GM21423 (cell line): ENCODE data around the gene CD300H.
"Not testable (repeated sequence)": the region's sequence is repeated elsewhere in the genome, so short reads cannot be mapped to it uniquely, and the experiment has no call there.

Source experiments
- ATAC-seq: cut with Tn5 transposase; IDR thresholded peaks from one replicate; pipeline ENCODE4 v1.9.1; 2021; ENCODE audit warnings: mild to moderate bottlenecking, moderate library complexity; ENCODE audit not compliant: unreplicated experiment

CD300H gene

DNA sequence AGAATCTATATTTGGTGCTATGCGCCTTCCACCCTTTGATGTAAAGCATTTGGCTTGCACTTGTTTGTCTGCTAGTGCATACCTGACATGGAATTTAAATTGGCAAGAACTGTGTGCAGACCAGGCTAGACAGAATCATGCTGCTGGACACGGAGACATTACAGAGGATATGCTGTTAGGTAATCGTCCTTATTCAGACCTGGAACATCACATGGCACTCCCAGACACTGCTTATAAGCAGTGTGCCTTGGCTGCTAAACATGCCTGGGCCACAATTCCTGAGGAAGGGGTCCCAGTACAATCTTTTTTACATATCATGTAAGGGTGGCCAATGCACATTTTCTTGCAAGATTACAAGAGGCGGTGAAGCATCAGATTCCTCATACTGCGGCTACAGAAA lies 18.4 kb upstream of the CD300H start:
- ATAC-seq: no peak

DNA sequence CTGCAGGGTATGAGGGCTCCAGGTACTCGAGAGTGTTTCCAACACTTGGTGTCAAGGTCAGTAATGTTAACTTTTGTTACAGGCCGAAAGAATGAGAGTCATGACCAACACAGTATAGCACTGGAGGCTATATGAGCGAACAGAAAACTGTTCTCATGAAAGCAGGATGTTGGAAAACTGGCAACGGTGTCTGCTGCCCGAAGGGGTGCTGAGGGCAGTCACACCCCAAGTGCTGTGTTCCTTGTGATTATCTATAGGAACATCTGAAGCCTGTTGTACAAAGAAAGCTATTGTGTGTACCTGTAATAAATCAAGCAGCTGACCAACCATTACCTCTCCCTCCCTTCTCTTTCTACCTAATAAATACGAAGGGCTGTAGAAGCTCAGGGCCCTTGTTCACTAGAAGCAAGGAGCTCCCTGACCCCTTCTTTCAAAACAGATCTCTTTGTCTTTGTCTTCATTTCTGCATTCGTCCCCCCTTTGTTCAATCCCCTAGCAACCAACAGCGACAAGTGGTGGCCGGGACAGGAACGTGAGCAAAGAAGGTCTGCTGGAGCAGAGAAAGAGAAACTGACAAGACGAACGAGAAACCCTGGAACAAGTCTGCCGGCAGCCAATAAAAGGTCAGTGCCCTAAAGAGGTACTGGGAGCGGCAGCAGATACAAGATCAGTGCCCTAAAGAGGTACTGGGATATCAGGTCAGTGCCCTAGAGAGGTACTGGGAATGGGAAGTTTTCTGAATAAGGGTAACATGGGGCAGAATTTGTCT lies 17.2 kb upstream of the CD300H start:
- no peak for ATAC-seq

DNA sequence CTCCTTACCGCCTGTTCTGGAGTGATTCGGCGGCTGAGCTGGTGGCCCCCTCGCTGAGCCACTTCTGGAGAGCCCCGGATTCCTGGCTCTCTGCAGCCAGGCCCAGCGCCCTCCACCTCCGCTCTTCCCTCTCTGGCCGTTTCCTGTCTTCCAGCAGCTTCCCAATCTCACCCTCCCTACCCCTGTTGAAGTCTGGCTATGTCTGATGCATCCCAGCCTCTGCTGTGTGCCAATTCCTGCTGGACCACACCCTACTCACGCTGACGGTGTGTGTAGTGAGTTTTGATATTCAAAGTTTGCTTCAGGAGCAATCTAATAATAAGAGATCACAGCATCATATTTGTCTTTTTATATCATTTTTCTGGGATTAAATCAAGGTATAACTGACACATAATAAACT lies 15.3 kb upstream of the CD300H start:
- no peak for ATAC-seq

DNA sequence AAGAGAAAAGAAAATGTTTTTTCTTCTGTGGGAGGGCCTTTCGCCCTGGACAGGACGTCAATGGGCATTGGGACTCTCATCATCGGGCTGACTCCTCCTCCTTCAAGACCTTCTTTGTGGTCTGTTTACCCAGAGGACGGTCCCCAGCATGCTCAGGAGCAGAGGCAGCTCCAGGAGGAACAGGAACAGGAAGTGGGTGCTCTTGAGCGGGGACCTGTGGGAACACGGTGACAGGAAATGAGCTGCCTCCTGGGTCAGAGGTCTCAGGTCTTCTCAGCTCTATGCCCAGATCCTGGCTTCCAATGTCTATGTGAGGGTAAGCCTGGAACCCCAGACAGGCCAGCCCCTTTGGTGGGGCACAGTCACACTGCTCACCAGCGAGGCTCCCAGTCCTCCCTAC lies 12.6 kb upstream of the CD300H start:
- no peak for ATAC-seq

DNA sequence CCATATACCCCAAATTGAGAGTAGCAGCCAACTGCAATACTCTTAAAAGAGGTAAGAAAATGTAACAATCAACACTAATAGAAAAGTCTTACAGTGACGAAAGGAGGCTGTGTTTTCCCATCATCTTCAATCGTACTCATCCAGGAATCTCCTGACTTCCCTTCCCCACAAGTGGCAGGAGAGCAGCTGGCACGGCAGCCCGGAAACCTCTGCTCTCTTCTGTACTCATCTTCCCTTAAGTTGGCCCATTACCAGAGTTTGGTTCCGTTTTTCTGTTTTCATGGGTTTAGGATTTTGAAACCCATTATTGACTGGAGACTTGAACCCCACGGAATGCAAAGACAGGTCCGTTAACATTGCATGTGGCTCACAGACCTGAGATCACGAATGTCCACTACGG lies 11.7 kb upstream of the CD300H start:
- no peak for ATAC-seq

DNA sequence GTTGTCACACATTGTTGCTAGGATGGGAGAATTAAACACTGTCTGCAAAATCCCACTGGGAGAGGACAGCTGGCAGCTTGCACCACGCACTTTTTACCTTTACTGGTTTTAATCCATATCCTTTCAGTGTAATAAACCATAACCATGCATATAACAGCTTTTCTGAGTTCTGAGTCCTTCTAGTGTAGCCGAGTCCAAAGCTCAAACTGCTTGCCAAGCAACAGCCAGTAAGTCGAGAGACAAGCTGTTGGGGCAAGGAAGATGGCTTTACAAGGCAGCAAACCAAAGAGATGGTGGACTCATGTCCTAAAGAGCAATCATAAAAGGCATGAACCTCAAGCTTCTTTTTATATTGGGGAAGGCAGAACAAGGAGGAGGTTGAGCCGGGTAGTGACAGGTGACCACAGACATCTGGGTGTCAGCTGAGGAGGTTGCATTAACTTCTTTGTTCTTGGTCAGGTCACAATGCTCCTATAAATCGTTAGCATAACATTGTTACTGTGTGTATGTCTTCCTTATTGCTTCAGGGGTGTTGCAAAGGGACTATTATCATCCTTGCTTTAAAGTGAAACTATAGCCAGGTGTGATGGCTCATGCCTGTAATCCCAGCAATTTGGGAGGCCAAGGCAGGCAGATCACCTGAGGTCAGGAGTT lies 7.3 kb upstream of the CD300H start:
- no peak for ATAC-seq

DNA sequence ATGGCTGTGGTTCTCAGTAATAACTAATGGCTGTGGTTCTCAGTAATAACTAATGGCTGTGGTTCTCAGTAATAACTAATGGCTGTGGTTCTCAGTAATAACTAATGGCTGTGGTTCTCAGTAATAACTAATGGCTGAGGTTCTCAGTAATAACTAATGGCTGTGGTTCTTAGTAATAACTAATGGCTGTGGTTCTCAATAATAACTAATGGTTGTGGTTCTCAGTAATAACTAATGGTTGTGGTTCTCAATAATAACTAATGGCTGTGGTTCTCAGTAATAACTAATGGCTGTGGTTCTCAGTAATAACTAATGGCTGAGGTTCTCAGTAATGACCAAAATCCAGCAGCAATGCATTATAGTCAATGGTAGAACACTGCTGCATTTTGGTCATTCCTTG lies 6.3 kb upstream of the CD300H start:
- not testable (repeated sequence) for ATAC-seq

DNA sequence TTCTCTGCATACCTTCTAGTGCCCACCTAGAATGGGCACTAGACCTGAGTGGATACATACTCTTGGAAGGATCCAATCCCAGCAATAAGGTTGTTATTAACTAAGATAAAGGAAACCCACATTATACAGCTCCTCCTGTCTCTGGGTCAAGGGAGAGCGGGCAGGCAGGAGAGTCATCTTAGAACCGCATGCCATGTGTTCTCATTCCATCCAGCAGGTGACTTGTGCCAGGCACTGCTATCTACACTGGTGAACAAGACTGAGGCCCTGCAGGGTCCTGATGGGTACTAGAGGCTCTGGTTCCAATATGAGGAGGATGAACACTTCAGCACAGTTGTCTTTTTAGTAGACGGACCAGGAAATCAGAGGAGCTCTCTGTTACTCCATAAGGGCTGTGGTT lies 5.9 kb upstream of the CD300H start:
- ATAC-seq: no peak

DNA sequence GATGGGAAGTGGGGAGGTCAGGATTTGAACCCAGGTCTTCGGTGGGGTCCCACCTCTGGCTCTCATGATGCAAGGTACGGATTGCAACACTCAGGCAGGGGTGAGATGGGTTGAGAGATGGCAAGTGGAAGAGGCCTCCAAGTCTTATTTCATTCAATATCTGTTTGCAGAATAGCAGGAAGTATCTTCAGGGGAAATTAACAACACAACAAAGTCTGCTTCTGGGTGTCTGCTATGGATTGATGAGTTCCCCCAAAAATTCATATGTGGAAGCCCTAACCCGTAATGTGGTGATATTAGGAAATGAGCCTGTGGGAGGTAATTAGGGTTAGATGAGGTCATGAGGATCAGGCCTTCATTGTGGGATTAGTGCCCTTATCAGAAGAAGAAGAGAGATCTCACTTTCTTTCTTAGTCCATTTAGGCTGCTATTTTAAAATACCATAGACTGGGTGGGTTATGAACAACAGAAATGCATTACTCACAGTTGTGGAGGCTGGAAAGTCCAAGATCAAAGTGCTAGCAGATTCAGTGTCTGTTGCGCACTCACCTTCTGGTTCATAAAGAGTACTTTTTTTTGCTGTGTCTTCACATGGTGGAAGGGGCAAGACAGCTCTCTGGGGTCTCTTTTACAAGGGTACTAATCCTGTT lies 4.4 kb upstream of the CD300H start:
- ATAC-seq: no peak

DNA sequence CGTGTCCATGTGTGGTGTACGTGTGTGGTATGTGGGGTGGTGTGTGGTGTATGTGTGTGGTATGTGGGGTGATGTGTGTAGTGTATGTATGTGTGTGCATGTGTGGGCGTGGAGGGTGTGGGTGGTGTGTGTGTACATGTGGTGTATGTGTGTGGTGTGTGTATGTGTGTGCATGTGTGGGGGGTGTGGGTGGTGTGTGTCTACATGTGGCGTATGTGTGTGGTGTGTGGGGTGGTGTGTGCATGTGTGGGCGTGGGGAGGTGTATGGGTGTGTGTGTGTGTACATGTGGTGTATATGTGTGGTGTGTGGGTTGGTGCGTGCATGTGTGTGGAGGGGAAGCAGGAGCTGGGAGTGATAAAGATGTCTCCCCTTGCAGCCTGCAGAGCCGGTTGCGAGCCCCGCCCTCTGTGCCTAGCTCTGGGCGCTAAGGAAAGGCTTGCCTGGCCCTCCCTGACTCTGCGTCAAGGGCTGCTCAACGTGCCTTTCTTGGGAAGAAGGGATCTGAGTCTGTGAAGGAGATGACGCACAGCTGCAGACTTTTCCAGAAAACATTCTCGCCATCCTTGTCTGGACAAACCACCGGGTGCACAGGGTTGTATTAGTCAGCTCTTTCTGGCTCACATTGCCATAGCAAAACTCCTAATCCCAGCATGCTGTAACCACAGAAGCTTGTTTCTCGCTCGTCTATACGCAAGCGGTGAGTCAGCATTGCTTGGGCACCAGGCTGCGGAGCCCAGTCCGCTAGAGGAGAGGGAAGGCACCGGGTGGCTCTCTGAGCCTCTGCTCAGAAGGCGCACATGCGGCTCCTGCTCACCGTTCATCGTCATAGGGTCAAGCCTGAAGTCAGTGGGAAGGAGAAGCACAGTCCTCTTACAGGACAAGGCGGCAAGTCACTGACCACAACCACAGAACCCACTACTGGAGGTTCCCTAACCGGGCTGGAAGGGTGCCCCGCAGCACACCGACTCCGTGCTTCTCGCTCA lies 2.0 kb upstream of the CD300H start:
- ATAC-seq: no peak

DNA sequence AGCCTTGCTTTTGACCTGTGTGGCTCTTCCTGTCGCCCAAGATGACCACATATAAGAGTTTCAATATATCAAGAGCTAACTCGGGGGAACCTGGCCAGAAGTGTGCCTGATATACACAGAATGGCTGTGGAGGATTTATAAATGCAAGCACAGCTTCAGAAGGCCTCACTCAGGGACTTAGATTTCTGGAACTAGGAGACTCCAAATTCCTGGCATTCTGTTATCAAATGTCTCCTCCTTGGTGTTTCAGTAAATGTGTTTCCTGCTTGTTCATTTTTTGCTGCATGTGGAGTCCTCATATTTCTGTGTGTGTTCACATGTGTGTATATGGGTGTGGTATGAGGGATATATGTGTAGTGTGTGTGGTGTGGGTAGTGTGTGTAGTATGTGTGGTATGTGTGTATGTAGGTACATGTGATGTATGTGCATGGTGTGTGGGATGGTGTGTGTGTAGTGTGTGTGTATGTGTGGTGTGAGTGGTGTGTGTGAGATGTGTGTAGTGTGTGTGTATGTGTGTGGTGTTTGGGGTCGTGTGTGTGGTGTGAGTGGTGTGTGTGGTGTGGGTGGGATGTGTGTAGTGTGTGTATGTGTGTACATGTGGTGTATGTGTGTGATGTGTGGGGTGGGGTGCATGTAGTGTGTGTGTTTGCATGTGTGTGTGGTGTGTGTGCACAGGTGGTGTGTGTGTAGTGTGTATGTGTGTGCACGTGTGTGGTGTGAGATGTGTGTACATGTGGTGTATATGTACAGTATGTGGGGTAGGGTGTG lies 981 bp upstream of the CD300H start:
- ATAC-seq: no peak

DNA sequence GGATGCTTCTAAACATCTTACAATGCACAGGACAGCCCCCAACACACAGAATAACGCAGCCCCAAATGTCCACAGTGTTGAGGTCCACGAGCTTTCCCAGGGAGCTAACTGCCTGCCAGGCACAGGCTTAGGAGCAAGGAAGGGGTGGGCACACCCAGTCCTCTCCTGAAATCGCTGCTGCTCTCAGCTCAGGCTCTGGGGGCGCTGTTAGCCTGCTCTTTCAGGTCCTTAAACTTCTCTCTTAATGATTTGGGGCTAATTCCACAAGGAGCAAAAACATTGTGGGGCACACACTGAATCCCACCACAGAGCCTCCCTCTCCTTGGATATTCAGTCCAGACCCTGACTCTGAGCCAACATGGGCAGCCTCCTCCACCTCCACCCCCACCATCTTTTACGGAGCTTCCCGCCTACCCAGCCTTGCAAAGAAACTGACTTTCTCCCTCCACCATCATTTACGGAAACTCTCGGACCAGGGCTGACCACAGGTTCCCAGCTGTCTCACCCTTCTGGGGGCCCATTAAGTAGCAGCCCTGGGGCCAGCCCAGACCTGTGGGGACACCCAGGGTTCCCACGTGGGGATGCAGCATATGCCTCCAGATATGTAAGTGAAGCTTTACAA lies 1.1 kb downstream of the CD300H start:
- ATAC-seq: no peak

DNA sequence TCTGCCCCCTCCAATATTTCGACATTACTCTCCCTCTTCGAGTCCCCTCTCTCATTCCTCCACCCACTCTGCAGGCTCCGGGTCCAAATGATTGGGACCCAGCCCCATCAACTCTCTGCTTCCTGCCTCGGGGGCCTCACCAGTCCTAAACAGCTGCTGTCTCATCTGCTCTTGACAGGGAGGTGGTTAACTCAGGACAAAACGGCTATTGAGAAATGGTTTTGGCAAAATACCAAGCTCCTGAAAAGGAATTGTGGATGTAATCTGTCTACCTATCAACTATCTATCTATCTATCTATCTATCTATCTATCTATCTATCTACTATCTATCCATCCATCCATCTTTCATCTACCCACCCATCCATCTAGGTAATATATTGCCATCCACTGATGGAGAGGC lies 2.2 kb downstream of the CD300H start:
- ATAC-seq: no peak

DNA sequence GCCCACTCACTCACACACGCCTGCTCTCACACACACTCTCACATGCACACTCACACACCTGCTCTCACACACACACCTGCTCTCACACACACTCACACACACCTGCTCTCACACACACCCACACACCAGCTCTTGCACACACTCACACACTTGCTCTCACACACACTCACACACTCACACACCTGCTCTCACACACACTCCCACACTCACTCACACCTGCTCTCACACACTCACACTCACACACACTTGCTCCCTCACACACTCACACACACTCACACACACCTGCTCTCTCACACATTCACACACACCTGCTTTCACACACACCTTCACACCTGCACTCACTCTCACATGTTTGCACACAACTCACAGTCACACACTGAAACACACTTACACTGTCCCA lies 4.0 kb downstream of the CD300H start:
- no peak for ATAC-seq

DNA sequence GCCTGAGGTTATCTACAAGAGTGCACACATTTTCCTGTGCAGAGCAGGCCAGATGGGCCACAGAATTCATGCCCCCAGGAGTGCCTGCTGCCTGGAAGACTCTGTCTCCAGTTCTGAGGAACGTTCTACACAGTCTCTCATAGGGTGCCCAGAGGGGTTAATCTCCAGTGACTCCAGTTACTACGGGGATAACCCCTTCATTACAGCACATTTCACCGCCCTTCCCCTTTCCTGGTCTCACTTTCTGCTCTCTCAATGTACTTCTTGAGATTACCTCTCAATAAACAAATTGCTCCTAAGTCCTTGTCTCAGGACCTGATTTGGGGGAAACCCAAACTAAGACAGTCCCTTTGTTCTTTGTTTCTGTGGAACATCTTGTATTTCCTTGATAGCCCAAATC lies 5.7 kb downstream of the CD300H start:
- no peak for ATAC-seq

DNA sequence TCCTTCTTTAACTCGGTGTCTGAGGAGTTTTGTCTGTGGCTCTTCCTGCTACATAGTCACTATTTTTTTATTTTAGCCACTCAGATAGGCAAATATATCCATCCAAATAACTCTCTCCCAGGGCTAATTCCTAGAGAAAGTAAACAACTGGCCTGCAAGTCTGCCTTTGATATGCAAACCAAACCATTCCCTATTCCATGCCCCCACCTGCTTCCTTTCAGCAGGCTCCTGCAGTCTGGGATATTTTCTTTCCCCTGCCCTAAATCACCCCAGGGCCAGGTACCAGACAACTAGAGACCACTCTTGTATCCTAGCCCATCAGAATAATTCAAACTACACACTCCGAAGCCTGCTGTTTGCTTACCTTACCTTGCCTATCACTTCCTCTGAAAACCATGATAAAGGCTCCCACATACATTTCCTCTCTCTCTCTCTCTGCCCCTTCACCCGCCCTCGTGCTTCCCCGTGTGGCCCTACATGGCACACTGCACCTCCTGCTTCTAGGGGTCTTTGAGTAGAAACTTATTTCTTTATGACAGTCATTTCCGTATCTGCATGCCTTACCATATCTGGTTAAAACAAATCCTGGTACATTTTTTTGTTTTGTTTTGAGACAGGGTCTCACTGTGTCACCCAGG lies 8.3 kb downstream of the CD300H start:
- ATAC-seq: no peak

DNA sequence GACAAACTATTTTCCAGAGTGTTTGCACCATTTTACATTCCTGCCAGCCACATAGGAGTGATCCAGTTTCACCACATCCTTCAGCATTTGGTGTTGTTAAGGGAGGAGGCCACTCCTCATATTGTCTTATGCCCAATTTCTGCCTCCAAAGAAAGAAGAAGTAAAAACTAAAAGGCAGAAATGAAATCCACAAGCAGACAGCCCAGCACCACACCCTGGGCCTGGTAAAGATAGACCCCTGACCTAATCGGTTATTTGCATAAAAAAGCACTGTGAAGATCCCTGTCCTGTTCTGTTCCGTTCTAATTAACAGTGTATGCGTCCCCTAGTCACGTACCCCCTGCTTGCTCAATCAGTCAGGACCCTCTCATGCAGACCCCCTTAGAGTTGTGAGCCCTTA lies 8.9 kb downstream of the CD300H start:
- ATAC-seq: not testable (repeated sequence)

DNA sequence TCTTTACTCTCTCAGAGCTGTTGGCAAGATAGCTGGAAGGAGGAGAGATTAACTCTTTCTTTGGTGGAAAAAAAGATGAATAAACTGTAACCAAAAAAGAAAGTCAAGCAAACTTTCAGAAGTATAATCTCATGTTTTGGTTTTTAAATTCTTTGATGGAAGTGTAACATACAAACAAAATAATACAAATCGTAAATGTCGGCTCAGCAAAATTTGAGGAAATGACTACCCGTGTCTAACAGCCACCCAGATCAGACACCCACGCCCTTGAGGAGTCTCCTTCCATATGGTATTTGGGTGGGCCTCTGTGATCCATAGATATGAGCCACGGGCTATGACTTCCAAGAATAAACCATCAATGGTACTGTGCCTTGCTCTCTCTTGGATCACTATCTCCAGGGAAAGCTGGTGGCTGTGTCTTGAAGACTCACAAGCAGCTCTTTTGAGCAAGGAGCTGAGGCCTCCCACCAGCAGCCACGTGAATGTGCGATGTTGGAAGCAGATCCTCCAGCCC lies 11.8 kb downstream of the CD300H start:
- no peak for ATAC-seq

DNA sequence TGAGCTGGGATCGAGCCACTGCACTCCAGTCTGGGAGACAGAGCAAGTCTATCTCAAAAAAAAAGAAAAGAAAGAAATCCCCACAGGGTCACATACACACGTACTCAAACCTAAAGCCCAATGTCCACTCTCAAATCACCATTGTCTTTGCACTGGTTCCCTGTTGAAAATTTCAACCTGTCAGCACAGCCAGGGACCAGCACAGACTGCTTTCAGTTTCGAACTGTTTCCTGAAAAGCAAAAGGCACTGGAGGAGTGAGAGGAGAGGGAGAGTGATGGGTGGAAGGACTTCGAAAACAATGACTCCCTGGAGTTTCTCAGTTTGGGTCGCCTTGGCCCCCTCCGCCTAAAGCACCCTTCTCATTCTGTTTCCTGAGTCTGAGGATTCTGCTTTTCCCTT lies 12.4 kb downstream of the CD300H start:
- ATAC-seq: no peak
